ENCODE measurements around the gene CCDC88B.

The CCDC88B gene

DNA sequence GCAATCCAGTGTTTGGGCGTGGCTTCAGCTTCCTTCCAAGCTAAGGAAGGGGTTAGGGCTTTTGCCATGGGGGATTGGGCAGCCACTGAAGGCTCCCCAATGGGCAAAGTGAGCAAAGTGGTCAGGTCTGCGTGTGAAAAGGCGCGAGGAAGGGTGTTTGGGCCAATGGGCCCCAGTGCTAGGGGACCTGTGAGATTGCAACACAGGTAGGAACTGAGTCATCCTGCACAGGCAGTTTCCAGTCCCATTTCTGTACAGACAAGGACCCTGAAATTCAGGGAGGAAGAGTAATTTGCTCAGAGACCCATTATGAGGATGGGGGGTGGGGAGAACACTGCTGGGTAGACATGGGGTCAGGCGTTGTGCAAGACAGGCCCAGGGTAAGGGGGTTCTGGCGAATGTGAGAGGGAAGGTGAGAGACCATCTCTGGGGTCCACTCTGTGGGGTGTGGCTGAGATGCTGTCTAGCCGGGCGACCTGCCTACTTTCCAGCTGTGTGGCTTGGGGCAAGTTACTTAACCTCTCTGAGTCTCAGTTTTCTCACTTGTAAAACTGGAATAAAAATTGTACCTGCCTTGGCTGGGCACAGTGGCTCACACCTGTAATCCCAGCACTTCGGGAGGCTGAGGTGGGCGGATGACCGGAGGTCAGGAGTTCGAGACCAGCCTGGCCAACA, 7.3 kb downstream of the CCDC88B start:
- H3K9ac ChIP-seq (ENCODE audit: low read length): no peak overlapping the region
- no peaks in the 10 kb centered on the region for H3K36me3 ChIP-seq (ENCODE audit: control insufficient read depth, insufficient read depth, low read length)
- H3K4me2 ChIP-seq (ENCODE audit: low read length): no peak overlapping the region
- no peak overlapping the region for H3K18ac ChIP-seq (ENCODE audit: low read length)
- no peak overlapping the region for H4K8ac ChIP-seq (ENCODE audit: low read depth, low read length)
- WGBS (ENCODE audit: extremely low coverage, insufficient coverage, low lambda C conversion rate): no CpG with 5 or more reads among the region's 12 CpGs
- no peaks in the 10 kb centered on the region for H3K27me3 ChIP-seq (ENCODE audit: insufficient read depth, low read length, poor library complexity)
- H2AK5ac ChIP-seq (ENCODE audit: low read length): no peak overlapping the region
- H3K56ac ChIP-seq (ENCODE audit: low read length): no peak overlapping the region
- H2BK5ac ChIP-seq (ENCODE audit: low read length): no peak overlapping the region
- no peaks in the 10 kb centered on the region for H3K79me1 ChIP-seq (ENCODE audit: low read length)
- H2BK120ac ChIP-seq (ENCODE audit: low read depth, low read length): no peak overlapping the region
- H4K5ac ChIP-seq (ENCODE audit: low read length): no peak overlapping the region
- H2BK15ac ChIP-seq (replicated peaks; ENCODE audit: low read depth): no peak overlapping the region
- no peak for DNase-seq
- no peak overlapping the region for H3K4me3 ChIP-seq (ENCODE audit: low read length)
- no peak overlapping the region for H3K27ac ChIP-seq (ENCODE audit: low read depth, low read length)
- H3K23ac ChIP-seq (ENCODE audit: low read length): no peak overlapping the region
- H3K4ac ChIP-seq (ENCODE audit: low read depth, low read length): no peak overlapping the region
- no peaks in the 10 kb centered on the region for H3K79me2 ChIP-seq (ENCODE audit: control insufficient read depth, insufficient read depth, low read length)
- no peaks in the 10 kb centered on the region for H3K4me1 ChIP-seq (ENCODE audit: control insufficient read depth, low read depth, low read length)

- Histone ChIP-seq H2BK15ac (replicated peaks; ENCODE audit: low read depth) (no peak overlapping the region), H3K27me3 (ENCODE audit: insufficient read depth, low read length, poor library complexity) (no peaks in the 10 kb centered on the region), H3K9ac (ENCODE audit: low read length) (no peak overlapping the region), H4K5ac (ENCODE audit: low read length) (no peak overlapping the region), H3K4me2 (ENCODE audit: low read length) (no peak overlapping the region), H2BK120ac (ENCODE audit: low read depth, low read length) (no peak overlapping the region), H3K4me1 (ENCODE audit: control insufficient read depth, low read depth, low read length) (no peaks in the 10 kb centered on the region), H2BK5ac (ENCODE audit: low read length) (no peak overlapping the region), H3K4me3 (ENCODE audit: low read length) (no peak overlapping the region), H3K4ac (ENCODE audit: low read depth, low read length) (no peak overlapping the region), H3K18ac (ENCODE audit: low read length) (no peak overlapping the region), H4K8ac (ENCODE audit: low read depth, low read length) (no peak overlapping the region), H3K36me3 (ENCODE audit: control insufficient read depth, insufficient read depth, low read length) (no peaks in the 10 kb centered on the region), H3K79me1 (ENCODE audit: low read length) (no peaks in the 10 kb centered on the region), H3K79me2 (ENCODE audit: control insufficient read depth, insufficient read depth, low read length) (no peaks in the 10 kb centered on the region), H2AK5ac (ENCODE audit: low read length) (no peak overlapping the region), H3K56ac (ENCODE audit: low read length) (no peak overlapping the region), H3K27ac (ENCODE audit: low read depth, low read length) (no peak overlapping the region), H3K23ac (ENCODE audit: low read length) (no peak overlapping the region)
- peak; percentile 54 for DNase-seq
- no CpG with 5 or more reads among the region's 14 CpGs for WGBS (ENCODE audit: extremely low coverage, insufficient coverage, low lambda C conversion rate)
These were observed 8.5 kb downstream of the CCDC88B start for GRCh38 chr11:64348383-64349024.

GRCh38 chr11:64349025-64349387, 9.0 kb downstream of the CCDC88B start:
- no peak overlapping the region for H3K9ac ChIP-seq (ENCODE audit: low read length)
- no peak overlapping the region for H3K4me3 ChIP-seq (ENCODE audit: low read length)
- no CpG with 5 or more reads among the region's 7 CpGs for WGBS (ENCODE audit: extremely low coverage, insufficient coverage, low lambda C conversion rate)

GRCh38 chr11:64349404-64349803, 9.4 kb downstream of the CCDC88B start:
- no peak overlapping the region for H3K23ac ChIP-seq (ENCODE audit: low read length)
- no peaks in the 10 kb centered on the region for H3K79me1 ChIP-seq (ENCODE audit: low read length)
- no peaks in the 10 kb centered on the region for H3K79me2 ChIP-seq (ENCODE audit: control insufficient read depth, insufficient read depth, low read length)
- H2BK5ac ChIP-seq (ENCODE audit: low read length): no peak overlapping the region
- no peak overlapping the region for H3K4ac ChIP-seq (ENCODE audit: low read depth, low read length)
- no CpG with 5 or more reads among the region's 11 CpGs for WGBS (ENCODE audit: extremely low coverage, insufficient coverage, low lambda C conversion rate)
- no peaks in the 10 kb centered on the region for H3K4me1 ChIP-seq (ENCODE audit: control insufficient read depth, low read depth, low read length)
- H2BK120ac ChIP-seq (ENCODE audit: low read depth, low read length): no peak overlapping the region
- no peaks in the 10 kb centered on the region for H3K27me3 ChIP-seq (ENCODE audit: insufficient read depth, low read length, poor library complexity)
- no peak for DNase-seq
- H2AK5ac ChIP-seq (ENCODE audit: low read length): no peak overlapping the region
- no peak overlapping the region for H3K4me2 ChIP-seq (ENCODE audit: low read length)
- no peak overlapping the region for H3K18ac ChIP-seq (ENCODE audit: low read length)
- H3K36me3 ChIP-seq (ENCODE audit: control insufficient read depth, insufficient read depth, low read length): no peaks in the 10 kb centered on the region
- no peak overlapping the region for H3K56ac ChIP-seq (ENCODE audit: low read length)
- H3K4me3 ChIP-seq (ENCODE audit: low read length): no peak overlapping the region
- no peak overlapping the region for H3K9ac ChIP-seq (ENCODE audit: low read length)
- H3K27ac ChIP-seq (ENCODE audit: low read depth, low read length): no peak overlapping the region
- H4K5ac ChIP-seq (ENCODE audit: low read length): no peak overlapping the region
- no peak overlapping the region for H4K8ac ChIP-seq (ENCODE audit: low read depth, low read length)
- H2BK15ac ChIP-seq (replicated peaks; ENCODE audit: low read depth): no peak overlapping the region

More at GRCh38 chr11:64349025-64349387, 9.0 kb downstream of the CCDC88B start:
- H4K5ac ChIP-seq (ENCODE audit: low read length): no peak overlapping the region
- H3K36me3 ChIP-seq (ENCODE audit: control insufficient read depth, insufficient read depth, low read length): no peaks in the 10 kb centered on the region
- H3K27me3 ChIP-seq (ENCODE audit: insufficient read depth, low read length, poor library complexity): no peaks in the 10 kb centered on the region
- no peak overlapping the region for H3K4ac ChIP-seq (ENCODE audit: low read depth, low read length)
- DNase-seq: no peak
- no peak overlapping the region for H3K56ac ChIP-seq (ENCODE audit: low read length)
- H3K4me1 ChIP-seq (ENCODE audit: control insufficient read depth, low read depth, low read length): no peaks in the 10 kb centered on the region
- H2BK15ac ChIP-seq (replicated peaks; ENCODE audit: low read depth): no peak overlapping the region
- H2BK5ac ChIP-seq (ENCODE audit: low read length): no peak overlapping the region
- no peaks in the 10 kb centered on the region for H3K79me1 ChIP-seq (ENCODE audit: low read length)
- H2AK5ac ChIP-seq (ENCODE audit: low read length): no peak overlapping the region
- no peak overlapping the region for H3K23ac ChIP-seq (ENCODE audit: low read length)
- no peak overlapping the region for H2BK120ac ChIP-seq (ENCODE audit: low read depth, low read length)
- H3K27ac ChIP-seq (ENCODE audit: low read depth, low read length): no peak overlapping the region
- no peak overlapping the region for H3K4me2 ChIP-seq (ENCODE audit: low read length)
- no peaks in the 10 kb centered on the region for H3K79me2 ChIP-seq (ENCODE audit: control insufficient read depth, insufficient read depth, low read length)
- no peak overlapping the region for H3K18ac ChIP-seq (ENCODE audit: low read length)
- H4K8ac ChIP-seq (ENCODE audit: low read depth, low read length): no peak overlapping the region

GRCh38 chr11:64351136-64351631, 11.2 kb downstream of the CCDC88B start:
- no peak overlapping the region for H3K56ac ChIP-seq (ENCODE audit: low read length)
- H3K4me1 ChIP-seq (ENCODE audit: control insufficient read depth, low read depth, low read length): peaks cover 2% of the 10 kb centered on the region
- H2BK5ac ChIP-seq (ENCODE audit: low read length): no peak overlapping the region
- H4K8ac ChIP-seq (ENCODE audit: low read depth, low read length): no peak overlapping the region
- no peaks in the 10 kb centered on the region for H3K79me2 ChIP-seq (ENCODE audit: control insufficient read depth, insufficient read depth, low read length)
- H3K9ac ChIP-seq (ENCODE audit: low read length): no peak overlapping the region
- H3K4ac ChIP-seq (ENCODE audit: low read depth, low read length): no peak overlapping the region
- H3K27ac ChIP-seq (ENCODE audit: low read depth, low read length): no peak overlapping the region
- no peak for DNase-seq
- H4K5ac ChIP-seq (ENCODE audit: low read length): no peak overlapping the region
- H3K79me1 ChIP-seq (ENCODE audit: low read length): no peaks in the 10 kb centered on the region
- H3K23ac ChIP-seq (ENCODE audit: low read length): no peak overlapping the region
- no peak overlapping the region for H2BK15ac ChIP-seq (replicated peaks; ENCODE audit: low read depth)
- no peak overlapping the region for H3K4me2 ChIP-seq (ENCODE audit: low read length)
- H3K18ac ChIP-seq (ENCODE audit: low read length): no peak overlapping the region
- WGBS (ENCODE audit: extremely low coverage, insufficient coverage, low lambda C conversion rate): no CpG with 5 or more reads among the region's 18 CpGs
- no peak overlapping the region for H3K4me3 ChIP-seq (ENCODE audit: low read length)
- H3K27me3 ChIP-seq (ENCODE audit: insufficient read depth, low read length, poor library complexity): no peaks in the 10 kb centered on the region
- no peak overlapping the region for H2BK120ac ChIP-seq (ENCODE audit: low read depth, low read length)
- H3K36me3 ChIP-seq (ENCODE audit: control insufficient read depth, insufficient read depth, low read length): no peaks in the 10 kb centered on the region
- no peak overlapping the region for H2AK5ac ChIP-seq (ENCODE audit: low read length)

Measured in mesendoderm (in vitro differentiated cells).